ENCODE results near the gene RARB.

Gene RARB

DNA sequence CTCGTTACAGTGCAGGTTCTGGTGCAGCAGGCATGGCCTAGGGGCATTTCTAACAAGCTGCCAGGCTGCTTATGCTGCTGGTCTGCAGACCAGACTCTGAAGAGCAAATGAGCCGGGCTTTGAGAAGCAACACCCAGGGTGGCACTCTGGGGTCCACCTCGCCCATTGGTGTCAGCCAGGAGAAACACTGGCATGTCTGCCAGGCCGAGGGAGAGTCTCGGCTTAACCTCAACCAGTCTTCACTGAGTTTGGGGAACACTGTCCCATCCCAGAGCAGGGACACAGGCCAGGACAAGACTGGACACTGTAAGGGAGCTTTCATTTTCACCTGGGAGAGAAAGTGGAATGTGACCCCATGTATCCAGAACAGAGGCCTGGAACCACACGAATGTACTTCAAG is 143.2 kb downstream of the RARB start:
- no peak overlapping the region for H3K4me3 ChIP-seq (ENCODE audit: low read depth, low read length)
- TF ChIP-seq, protein P1, sequence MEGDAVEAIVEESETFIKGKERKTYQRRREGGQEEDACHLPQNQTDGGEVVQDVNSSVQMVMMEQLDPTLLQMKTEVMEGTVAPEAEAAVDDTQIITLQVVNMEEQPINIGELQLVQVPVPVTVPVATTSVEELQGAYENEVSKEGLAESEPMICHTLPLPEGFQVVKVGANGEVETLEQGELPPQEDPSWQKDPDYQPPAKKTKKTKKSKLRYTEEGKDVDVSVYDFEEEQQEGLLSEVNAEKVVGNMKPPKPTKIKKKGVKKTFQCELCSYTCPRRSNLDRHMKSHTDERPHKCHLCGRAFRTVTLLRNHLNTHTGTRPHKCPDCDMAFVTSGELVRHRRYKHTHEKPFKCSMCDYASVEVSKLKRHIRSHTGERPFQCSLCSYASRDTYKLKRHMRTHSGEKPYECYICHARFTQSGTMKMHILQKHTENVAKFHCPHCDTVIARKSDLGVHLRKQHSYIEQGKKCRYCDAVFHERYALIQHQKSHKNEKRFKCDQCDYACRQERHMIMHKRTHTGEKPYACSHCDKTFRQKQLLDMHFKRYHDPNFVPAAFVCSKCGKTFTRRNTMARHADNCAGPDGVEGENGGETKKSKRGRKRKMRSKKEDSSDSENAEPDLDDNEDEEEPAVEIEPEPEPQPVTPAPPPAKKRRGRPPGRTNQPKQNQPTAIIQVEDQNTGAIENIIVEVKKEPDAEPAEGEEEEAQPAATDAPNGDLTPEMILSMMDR (IDR thresholded peaks at IDR 0.05; ENCODE audit: low read depth, low read length, missing control alignments) = no peak
- no peak for DNase-seq (ENCODE audit: low read depth)

DNA sequence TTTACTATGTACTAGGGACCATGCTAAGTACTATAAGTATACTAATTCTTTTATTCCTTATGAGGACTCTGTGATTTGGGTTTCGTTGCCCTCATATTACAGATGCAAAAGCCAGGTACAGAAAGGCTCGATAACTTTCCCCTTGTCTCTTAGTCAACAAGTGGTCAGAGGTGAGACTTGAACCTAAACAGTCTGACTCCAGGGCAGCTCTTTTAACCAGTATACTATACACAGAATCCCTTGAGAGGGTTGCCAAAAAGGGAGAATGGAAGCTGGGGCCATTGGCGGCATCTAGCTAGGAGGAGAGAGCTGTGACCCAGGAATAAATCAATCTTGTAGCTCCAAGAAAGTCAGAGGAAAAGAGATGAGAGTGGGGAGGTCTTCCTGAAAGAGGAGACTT is 144.3 kb downstream of the RARB start:
- TF ChIP-seq, protein P1 (IDR thresholded peaks at IDR 0.05; ENCODE audit: low read depth, low read length, missing control alignments) = no peak
- DNase-seq (ENCODE audit: low read depth) = no peak
- no peak overlapping the region for H3K4me3 ChIP-seq (ENCODE audit: low read depth, low read length)

DNA sequence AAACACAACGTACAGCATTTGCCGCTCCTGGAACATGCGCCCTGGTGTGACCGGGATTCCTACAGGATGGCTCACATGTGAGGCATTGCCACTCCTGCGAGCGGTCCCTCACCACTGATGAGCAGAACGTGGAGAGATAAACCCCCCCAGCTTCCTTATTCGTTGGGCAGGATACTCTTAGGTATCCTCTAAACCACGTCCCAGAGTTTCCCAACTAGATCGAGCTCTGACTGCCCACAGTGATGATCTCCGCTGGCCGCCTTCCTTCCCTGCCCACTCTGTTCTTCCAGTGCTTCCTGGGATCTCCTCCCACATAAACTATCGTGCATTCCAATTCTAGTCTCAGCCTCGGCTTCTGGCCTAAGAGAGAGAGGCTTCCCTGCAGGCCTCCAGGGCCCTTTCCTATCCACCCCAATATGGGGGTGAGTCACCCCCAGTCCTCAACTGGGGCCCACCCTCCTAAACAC is 144.9 kb downstream of the RARB start:
- no peak for DNase-seq (ENCODE audit: low read depth)

DNA sequence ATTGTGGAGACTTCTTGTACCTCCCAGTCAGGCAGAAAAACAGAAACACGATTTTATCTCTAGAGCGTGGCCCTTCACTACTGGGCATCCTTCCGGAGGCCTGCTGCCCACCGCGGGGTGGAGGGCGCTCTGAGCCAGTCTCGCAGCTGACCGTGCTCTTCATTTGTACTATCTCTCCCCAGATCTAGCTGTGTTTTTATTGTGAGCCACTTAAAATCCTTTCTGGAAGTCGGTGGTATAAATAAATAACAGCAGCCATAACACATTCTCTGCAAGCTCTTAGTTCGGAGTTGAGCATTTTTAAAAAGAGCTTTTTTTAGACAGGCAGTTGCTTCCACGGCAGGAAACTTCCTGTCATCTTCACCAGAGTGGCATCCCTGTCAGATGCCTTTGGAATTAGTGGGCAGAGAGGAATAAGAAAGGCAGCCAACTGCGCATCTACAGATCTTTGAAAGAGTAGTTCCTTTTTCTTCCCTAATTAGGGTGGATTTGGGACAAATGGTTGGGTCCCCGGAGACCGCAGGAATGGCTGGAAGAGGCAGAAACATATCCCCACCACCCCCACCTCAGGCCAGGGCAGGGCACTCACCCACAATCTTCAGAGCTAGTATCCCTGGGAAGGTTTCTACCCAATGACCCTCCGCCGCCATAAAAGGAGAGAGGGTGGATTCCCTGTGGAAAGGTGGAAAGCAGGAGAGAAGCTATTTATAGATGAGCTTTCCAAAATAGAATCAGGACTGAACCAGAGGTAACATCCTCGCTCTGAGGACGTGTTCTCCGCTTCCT is 145.5 kb downstream of the RARB start:
- DNase-seq (ENCODE audit: low read depth) = no peak
- TF ChIP-seq, protein P1 (IDR thresholded peaks at IDR 0.05; ENCODE audit: low read depth, low read length, missing control alignments) = no peak
- no peak overlapping the region for H3K4me3 ChIP-seq (ENCODE audit: low read depth, low read length)

More for the DNA sequence above, 144.9 kb downstream of the RARB start:
- TF ChIP-seq, protein P1 (IDR thresholded peaks at IDR 0.05; ENCODE audit: low read depth, low read length, missing control alignments) = no peak
- no peak overlapping the region for H3K4me3 ChIP-seq (ENCODE audit: low read depth, low read length)

DNA sequence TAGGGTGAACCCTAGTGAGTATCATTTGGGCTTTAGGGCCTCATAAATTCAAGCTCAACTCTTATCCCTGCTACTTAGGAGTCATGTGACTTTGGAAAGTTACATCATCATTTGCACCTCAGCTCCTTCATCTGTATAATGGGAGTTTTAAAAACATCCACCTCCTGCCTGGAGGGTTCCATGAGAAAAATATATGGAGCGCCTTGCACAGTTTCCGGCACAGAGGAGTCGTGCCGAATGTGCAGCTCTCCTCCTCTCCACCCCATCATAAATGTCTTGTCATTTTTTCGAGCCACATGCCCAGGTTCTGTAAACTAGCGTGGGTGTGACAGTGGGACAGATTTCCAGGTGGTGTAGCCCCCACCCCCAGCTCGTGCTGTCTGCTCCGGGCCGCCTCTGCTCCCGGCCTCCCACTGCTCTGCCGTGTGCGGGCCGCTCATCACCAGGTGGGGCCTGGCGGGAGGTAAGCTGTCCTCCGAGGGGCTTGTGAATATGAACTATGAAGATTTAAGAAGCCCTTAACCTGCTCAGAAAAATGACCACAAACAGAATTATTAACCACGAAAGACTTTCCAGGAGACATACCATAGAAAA is 146.2 kb downstream of the RARB start:
- no peak overlapping the region for H3K4me3 ChIP-seq (ENCODE audit: low read depth, low read length)
- TF ChIP-seq, protein P1 (IDR thresholded peaks at IDR 0.05; ENCODE audit: low read depth, low read length, missing control alignments) = no peak
- DNase-seq (ENCODE audit: low read depth) = no peak

DNA sequence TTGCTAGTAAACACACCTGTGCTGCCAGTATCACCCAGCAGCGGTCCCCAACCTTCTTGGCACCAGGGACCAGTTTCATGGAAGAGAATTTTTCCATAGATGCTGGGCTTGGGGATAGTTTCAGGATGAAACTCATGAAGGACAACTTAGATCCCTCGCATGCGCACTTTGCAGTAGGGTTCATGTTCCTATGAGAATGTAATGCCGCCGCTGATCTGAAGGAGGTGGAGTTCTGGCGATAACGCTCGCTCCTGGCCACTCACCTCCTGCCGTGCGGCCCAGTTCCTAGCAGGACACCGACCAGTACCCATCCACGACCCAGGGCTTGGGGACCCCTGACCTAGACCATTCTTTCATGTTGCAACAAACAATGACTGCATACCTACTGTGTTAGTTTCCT is 146.9 kb downstream of the RARB start:
- TF ChIP-seq, protein P1 (IDR thresholded peaks at IDR 0.05; ENCODE audit: low read depth, low read length, missing control alignments) = no peak
- no peak for DNase-seq (ENCODE audit: low read depth)
- no peak overlapping the region for H3K4me3 ChIP-seq (ENCODE audit: low read depth, low read length)

All from GM12864 (cell line).